SK-N-SH (cell line): ENCODE results near the gene TFCP2. TPM values are rescaled to one million over a fixed set of nuclear protein-coding genes. Genes with fewer than 3 reads are reported as not detected.

Experiments
- CTCF ChIA-PET: fragments of 300-600, 350-600 bp; formaldehyde crosslinking; extraction: SDS; loops from one replicate; lab custom pipeline; 2021; lab: Yijun Ruan, JAX
- POLR2A ChIA-PET: fragments of 350-600 bp; sonication (Branson Sonifier 250); formaldehyde crosslinking; extraction: SDS; loops from one replicate; lab custom pipeline; 2020; ENCODE audit warnings: antibody characterized with exemption, inconsistent platforms; lab: Yijun Ruan, JAX
- DNase-seq: peaks from one replicate; pipeline ENCODE4 v3.0.0; 2012
- H2AFZ ChIP-seq: fragments of 200-600 bp; sonication (generic); 2 replicates; pipeline ENCODE4 v1.8.1; 2016; ENCODE audit warnings: antibody characterized with exemption, mild to moderate bottlenecking, low read depth
- H3F3A ChIP-seq: fragments of 200-600 bp; sonication (generic); replicated peaks from 2 replicates; pipeline ENCODE3; 2016; ENCODE audit warnings: antibody characterized with exemption, mild to moderate bottlenecking; ENCODE audit not compliant: insufficient read depth
- H3K27ac ChIP-seq, 2 experiments: fragments of 200-500 bp in 1 of 2; fragments of 200-600 bp in 1 of 2; sonication (Bioruptor generic) in 1 of 2; sonication (generic), shearing (Covaris generic) in 1 of 2; 2 replicates each; pipeline versions ENCODE4 v1.5.1 to v1.6.1; 2014 to 2016; ENCODE audit warnings: low read depth in 2 of 2, inconsistent platforms in 1 of 2, low read length in 1 of 2, mild to moderate bottlenecking in 1 of 2, mixed read lengths in 1 of 2
- H3K27me3 ChIP-seq: fragments of 200-600 bp; sonication (generic), shearing (Covaris generic); 2 replicates; pipeline ENCODE4 v1.6.1; 2016; ENCODE audit warnings: mixed run types; ENCODE audit not compliant: insufficient read depth
- H3K36me3 ChIP-seq, 2 experiments: fragments of 200-500 bp in 1 of 2; fragments of 200-600 bp in 1 of 2; sonication (Bioruptor generic) in 1 of 2; sonication (generic) in 1 of 2; replicated peaks in 1 of 2; 2 replicates each; pipeline versions ENCODE3 to v1.5.1; 2014 to 2016; ENCODE audit warnings: low read length in 1 of 2, mild to moderate bottlenecking in 1 of 2; ENCODE audit not compliant: insufficient read depth in 2 of 2, control insufficient read depth in 1 of 2
- H3K4me1 ChIP-seq, 2 experiments: fragments of 200-500 bp in 1 of 2; fragments of 200-600 bp in 1 of 2; sonication (Bioruptor generic) in 1 of 2; sonication (generic), shearing (Covaris generic) in 1 of 2; 2 replicates each; pipeline versions ENCODE4 v1.5.1 to v1.6.1; 2014 to 2016; ENCODE audit warnings: low read depth in 1 of 2, low read length in 1 of 2, mixed run types in 1 of 2; ENCODE audit not compliant: insufficient read depth in 2 of 2, control insufficient read depth in 1 of 2
- H3K4me2 ChIP-seq: fragments of 200-600 bp; sonication (generic), shearing (Covaris generic); 2 replicates; pipeline ENCODE4 v1.6.1; 2017; ENCODE audit warnings: mixed run types
- H3K4me3 ChIP-seq, 2 experiments: fragments of 200-500 bp in 1 of 2; fragments of 200-600 bp in 1 of 2; sonication (Bioruptor generic) in 1 of 2; sonication (generic), shearing (Covaris generic) in 1 of 2; 2 replicates each; pipeline versions ENCODE4 v1.5.1 to v1.8.1; 2014 to 2016; ENCODE audit warnings: low read depth in 2 of 2, inconsistent platforms in 1 of 2, low read length in 1 of 2, mild to moderate bottlenecking in 1 of 2, mixed read lengths in 1 of 2, moderate library complexity in 1 of 2
- H3K79me2 ChIP-seq: fragments of 200-600 bp; sonication (generic); 2 replicates; pipeline ENCODE4 v1.8.1; 2017; ENCODE audit warnings: mild to moderate bottlenecking; ENCODE audit not compliant: insufficient read depth
- H3K9ac ChIP-seq: fragments of 200-600 bp; sonication (generic); 2 replicates; pipeline ENCODE4 v1.6.1; 2017; ENCODE audit warnings: mixed run types
- H3K9me2 ChIP-seq: fragments of 200-600 bp; sonication (generic); 2 replicates; pipeline ENCODE4 v1.6.1; 2017; ENCODE audit warnings: mixed run types
- H3K9me3 ChIP-seq: fragments of 200-600 bp; sonication (generic); 2 replicates; pipeline ENCODE4 v1.6.1; 2017; ENCODE audit warnings: mixed run types, mild to moderate bottlenecking, moderate library complexity
- H4K20me1 ChIP-seq: fragments of 200-600 bp; sonication (generic); 2 replicates; pipeline ENCODE4 v1.6.1; 2017; ENCODE audit warnings: mild to moderate bottlenecking, mixed run types; ENCODE audit not compliant: insufficient read depth
- ELF1 ChIP-seq: IDR thresholded peaks from 2 replicates; pipeline ENCODE4 v1.4.0; 2012
- EP300 ChIP-seq, 2 experiments: IDR thresholded peaks; 2 replicates each; pipeline versions ENCODE4 v1.4.0 to v1.6.1; 2012; ENCODE audit warnings: borderline replicate concordance in 1 of 2, low read depth in 1 of 2, low read length in 1 of 2
- GABPA ChIP-seq: IDR thresholded peaks from 2 replicates; pipeline ENCODE4 v1.4.0; 2012; ENCODE audit warnings: low read depth, mild to moderate bottlenecking
- GATA2 ChIP-seq: sonication (generic); formaldehyde crosslinking; IDR thresholded peaks from 2 replicates; pipeline ENCODE4 v1.5.0; 2020; ENCODE audit warnings: mild to moderate bottlenecking, missing genetic modification reagents
- IRF3 ChIP-seq: fragments of 150-350 bp; IDR thresholded peaks from 2 replicates; pipeline ENCODE4 v1.6.1; 2016; ENCODE audit warnings: mild to moderate bottlenecking, low read depth, low read length
- NFIC ChIP-seq: IDR thresholded peaks from 2 replicates; pipeline ENCODE4 v1.4.0; 2012; ENCODE audit warnings: borderline replicate concordance
- NRF1 ChIP-seq: IDR thresholded peaks from 2 replicates; pipeline ENCODE4 v1.6.1; 2012; ENCODE audit warnings: low read depth, mild to moderate bottlenecking, low read length
- POLR2AphosphoS5 ChIP-seq: IDR thresholded peaks from 2 replicates; pipeline ENCODE4 v1.6.1; 2012; ENCODE audit warnings: low read depth, low read length
- RCOR1 ChIP-seq: fragments of 150-350 bp; IDR thresholded peaks from 2 replicates; pipeline ENCODE4 v1.6.1; 2017; ENCODE audit warnings: antibody characterized with exemption, low read length
- RXRA ChIP-seq: IDR thresholded peaks from 2 replicates; pipeline ENCODE4 v1.4.0; 2012; ENCODE audit warnings: low read depth, mild to moderate bottlenecking, borderline replicate concordance
- SIN3A ChIP-seq: IDR thresholded peaks from 2 replicates; pipeline ENCODE4 v1.6.1; 2012; ENCODE audit warnings: low read depth, mild to moderate bottlenecking, low read length, moderate library complexity, borderline replicate concordance
- TCF12 ChIP-seq: IDR thresholded peaks from 2 replicates; pipeline ENCODE4 v1.4.0; 2012
- TEAD4 ChIP-seq: IDR thresholded peaks from 2 replicates; pipeline ENCODE4 v1.4.0; 2012; ENCODE audit warnings: mild to moderate bottlenecking, borderline replicate concordance; ENCODE audit not compliant: insufficient read depth
- WGBS: methylation state at CpG from one replicate; pipeline ENCODE4 v1.1.6; 2017; ENCODE audit warnings: low lambda C conversion rate; 5-methylcytosine and 5-hydroxymethylcytosine counted together
- polyA plus RNA-seq, 3 experiments: library from polyadenylated mRNA; depleted of rRNA; stranded (reverse); fragments of >200 nt; gene quantifications; 2 replicates each; pipeline ENCODE4 v1.2.3, GENCODE V29; 2012
- TF ChIP-seq, protein P1 (sequence below): IDR thresholded peaks from 2 replicates; pipeline ENCODE4 v1.4.0; 2012; ENCODE audit warnings: low read depth, borderline replicate concordance
- TF ChIP-seq, protein P2 (sequence below): IDR thresholded peaks from 2 replicates; pipeline ENCODE4 v1.4.0; 2012; ENCODE audit warnings: low read depth

The TFCP2 gene
- polyA plus RNA-seq, 1 of the 3 experiments (the other 2 are of a cell fraction), result 18.1 TPM

DNA sequence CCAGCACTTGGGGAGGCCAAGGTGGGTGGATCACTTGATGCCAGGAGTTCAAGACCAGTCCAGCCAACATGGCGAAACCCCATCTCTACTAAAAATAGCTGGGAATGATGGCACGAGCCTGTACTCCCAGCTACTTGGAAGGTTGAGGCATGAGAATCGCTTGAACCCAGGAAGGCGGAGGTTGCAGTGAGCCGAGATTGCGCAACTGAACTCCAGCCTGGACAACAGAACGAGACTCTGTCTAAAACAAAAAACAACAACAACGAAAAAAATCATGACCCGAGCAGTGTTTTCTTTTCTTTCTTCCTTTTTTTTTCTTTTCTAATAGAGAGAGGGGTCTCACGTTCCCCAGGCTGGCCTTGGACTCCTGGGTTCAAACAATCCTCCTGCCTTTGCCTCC, 86.0 kb downstream of the TFCP2 start:
- no peak overlapping the region for H3K27ac ChIP-seq
- no peak for TF ChIP-seq TEAD4
- no peak for TF ChIP-seq GABPA
- TF ChIP-seq, protein P1, sequence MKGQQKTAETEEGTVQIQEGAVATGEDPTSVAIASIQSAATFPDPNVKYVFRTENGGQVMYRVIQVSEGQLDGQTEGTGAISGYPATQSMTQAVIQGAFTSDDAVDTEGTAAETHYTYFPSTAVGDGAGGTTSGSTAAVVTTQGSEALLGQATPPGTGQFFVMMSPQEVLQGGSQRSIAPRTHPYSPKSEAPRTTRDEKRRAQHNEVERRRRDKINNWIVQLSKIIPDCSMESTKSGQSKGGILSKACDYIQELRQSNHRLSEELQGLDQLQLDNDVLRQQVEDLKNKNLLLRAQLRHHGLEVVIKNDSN, result no peak
- no peak for TF ChIP-seq IRF3
- TF ChIP-seq RXRA, result no peak
- no peak for TF ChIP-seq RCOR1
- TF ChIP-seq GATA2, result no peak
- no peak for TF ChIP-seq EP300 (IDR thresholded peaks at IDR 0.05; ENCODE audit: borderline replicate concordance in 1 of 2, low read depth in 1 of 2, low read length in 1 of 2)
- TF ChIP-seq POLR2AphosphoS5, result no peak
- TF ChIP-seq NRF1, result no peak
- no peak for TF ChIP-seq TCF12
- no peak for TF ChIP-seq SIN3A
- TF ChIP-seq NFIC, result no peak
- peaks cover 6% of the 10 kb centered on the region for H4K20me1 ChIP-seq
- POLR2A ChIA-PET, result no interaction called here
- peaks cover under 1 to 3% of the 10 kb centered on the region in 2 experiments; a peak in 2 of 4 replicates for H3K4me1 ChIP-seq
- no peaks in the 10 kb centered on the region for H3K27me3 ChIP-seq
- no peaks in the 10 kb centered on the region for H3K9me3 ChIP-seq
- no peak for DNase-seq
- H3K4me2 ChIP-seq, result no peak overlapping the region
- peaks cover 12% of the 10 kb centered on the region for H3K79me2 ChIP-seq
- H3K9ac ChIP-seq, result no peak overlapping the region
- no peak overlapping the region for H3K4me3 ChIP-seq
- no peaks in the 10 kb centered on the region for H3F3A ChIP-seq
- H3K36me3 ChIP-seq, result peaks cover 0 to 7% of the 10 kb centered on the region in 2 experiments
- CTCF ChIA-PET, result no interaction called here
- WGBS, result 98% methylated on average over 10 of the region's 10 CpGs
- no peaks in the 10 kb centered on the region for H3K9me2 ChIP-seq
- H2AFZ ChIP-seq, result no peak overlapping the region

DNA sequence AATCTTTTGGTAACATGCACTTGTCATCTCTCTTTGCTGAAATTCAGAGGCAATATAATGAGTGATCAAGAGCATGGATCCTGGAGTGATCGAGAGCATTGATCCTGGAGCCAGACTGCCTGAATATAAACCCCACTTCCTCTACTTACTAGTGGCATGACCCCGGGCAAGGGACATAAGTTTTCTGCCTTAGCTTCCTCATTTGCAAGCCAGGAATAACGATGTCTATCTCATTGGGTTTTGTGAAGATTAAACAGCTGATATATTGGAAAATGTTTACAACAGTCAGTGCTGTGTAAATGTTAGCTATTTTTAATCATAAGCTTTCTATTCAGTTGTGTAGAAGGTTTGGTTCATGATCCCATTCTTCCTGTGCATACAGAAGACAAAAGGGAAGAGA, 87.2 kb downstream of the TFCP2 start:
- Histone ChIP-seq H3K4me1 (peaks cover 6 to 7% of the 10 kb centered on the region in 2 experiments; a peak in 3 of 4 replicates), H3K4me3 (no peak overlapping the region), H3K27ac (no peak overlapping the region), H2AFZ (no peak overlapping the region), H3K4me2 (no peak overlapping the region), H3K9ac (no peak overlapping the region), H3K27me3 (no peaks in the 10 kb centered on the region), H3K36me3 (peaks cover 0 to 4% of the 10 kb centered on the region in 2 experiments), H3K9me3 (no peaks in the 10 kb centered on the region), H4K20me1 (peaks cover 16% of the 10 kb centered on the region), H3F3A (no peaks in the 10 kb centered on the region), H3K9me2 (no peaks in the 10 kb centered on the region), H3K79me2 (peaks cover 24% of the 10 kb centered on the region)
- no peak for DNase-seq
- WGBS, result 94% methylated on average over 3 of the region's 3 CpGs
- ChIA-PET CTCF (no interaction called here), POLR2A (no interaction called here)
- no peak for TF ChIP-seq ELF1
- TF ChIP-seq, protein P2, sequence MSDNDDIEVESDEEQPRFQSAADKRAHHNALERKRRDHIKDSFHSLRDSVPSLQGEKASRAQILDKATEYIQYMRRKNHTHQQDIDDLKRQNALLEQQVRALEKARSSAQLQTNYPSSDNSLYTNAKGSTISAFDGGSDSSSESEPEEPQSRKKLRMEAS, result no peak
